ENCODE measurements around the gene SELENOH.

SELENOH gene

GRCh38 chr11:57746920-57747319, 5.6 kb downstream of the SELENOH start:
- DNase-seq (ENCODE audit: low read depth in 2 of 2), result no peak

DNA sequence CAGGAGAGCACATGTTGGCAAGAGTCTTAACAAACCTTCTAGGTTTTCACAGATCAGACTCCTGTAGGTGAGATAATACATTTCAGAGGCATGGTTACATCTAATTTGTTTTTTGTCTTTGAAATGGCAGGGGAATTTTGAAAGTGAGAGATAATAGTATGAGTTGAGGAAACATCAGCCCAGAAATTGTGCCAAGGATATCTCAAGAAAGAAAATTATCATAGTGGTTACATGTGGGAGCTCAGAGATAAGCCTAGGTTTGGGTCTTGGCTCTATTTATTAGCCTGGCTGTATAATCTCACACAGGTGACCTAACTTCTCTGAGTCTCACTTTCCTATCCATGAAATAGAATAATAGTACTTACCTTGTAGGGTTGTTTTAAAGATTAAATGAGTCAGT, 9.9 kb downstream of the SELENOH start:
- no peak for DNase-seq (ENCODE audit: low read depth in 2 of 2)

GRCh38 chr11:57751676-57752253, 10.5 kb downstream of the SELENOH start, which contains the start of gene BTBD18:
BTBD18 (minus strand) TSS chr11:57751819; CDS start chr11:57751188, 631 bp downstream.
- no peak for DNase-seq (ENCODE audit: low read depth in 2 of 2)

DNA sequence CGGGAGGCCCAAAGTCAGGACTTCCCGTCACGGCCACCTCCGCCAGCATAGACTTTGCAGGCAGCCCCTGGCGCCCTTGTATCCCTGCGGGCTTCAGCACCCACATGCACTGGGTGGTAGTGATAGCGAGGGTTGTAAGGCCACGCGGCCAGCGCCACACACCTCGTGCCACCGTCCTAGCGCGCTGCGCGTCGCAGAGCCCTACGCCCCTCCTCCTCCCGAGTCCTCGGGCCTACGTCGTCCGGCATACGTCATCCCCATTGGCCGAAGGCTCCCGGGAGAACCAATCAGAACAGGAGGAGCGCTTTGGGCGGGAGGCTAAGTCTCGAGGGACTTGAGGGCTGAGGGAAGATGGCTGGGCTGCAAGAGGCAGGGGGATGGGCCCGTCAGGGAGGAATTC, 11.7 kb downstream of the SELENOH start:
- no peak for DNase-seq (ENCODE audit: low read depth in 2 of 2)

DNA sequence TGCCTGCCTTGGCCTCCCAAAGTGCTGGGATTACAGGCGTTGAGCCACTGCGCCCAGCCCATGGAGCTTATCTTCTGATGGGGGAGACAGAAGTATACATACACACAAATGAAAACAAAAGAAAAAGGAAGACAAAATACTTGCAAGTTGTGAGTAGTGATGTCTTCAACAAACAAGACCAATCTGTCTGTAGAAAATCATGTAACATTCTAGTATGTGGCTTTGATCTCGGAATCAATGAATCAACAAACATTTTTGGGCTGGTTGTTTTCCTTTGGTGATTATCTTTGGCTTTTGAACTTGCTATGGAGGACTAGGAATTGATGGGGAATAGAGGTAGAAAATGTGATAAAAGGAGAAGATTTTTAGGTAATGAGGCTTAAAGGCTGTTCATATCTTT, 16.9 kb downstream of the SELENOH start:
- DNase-seq (ENCODE audit: low read depth in 2 of 2), result no peak

- no peak for DNase-seq (ENCODE audit: low read depth in 2 of 2)
These were observed 20.3 kb downstream of the SELENOH start, which contains the start of gene CTNND1 for GRCh38 chr11:57761301-57762234. CTNND1 (plus strand) TSS chr11:57761802; CDS start chr11:57791479, 29,677 bp downstream.

DNA sequence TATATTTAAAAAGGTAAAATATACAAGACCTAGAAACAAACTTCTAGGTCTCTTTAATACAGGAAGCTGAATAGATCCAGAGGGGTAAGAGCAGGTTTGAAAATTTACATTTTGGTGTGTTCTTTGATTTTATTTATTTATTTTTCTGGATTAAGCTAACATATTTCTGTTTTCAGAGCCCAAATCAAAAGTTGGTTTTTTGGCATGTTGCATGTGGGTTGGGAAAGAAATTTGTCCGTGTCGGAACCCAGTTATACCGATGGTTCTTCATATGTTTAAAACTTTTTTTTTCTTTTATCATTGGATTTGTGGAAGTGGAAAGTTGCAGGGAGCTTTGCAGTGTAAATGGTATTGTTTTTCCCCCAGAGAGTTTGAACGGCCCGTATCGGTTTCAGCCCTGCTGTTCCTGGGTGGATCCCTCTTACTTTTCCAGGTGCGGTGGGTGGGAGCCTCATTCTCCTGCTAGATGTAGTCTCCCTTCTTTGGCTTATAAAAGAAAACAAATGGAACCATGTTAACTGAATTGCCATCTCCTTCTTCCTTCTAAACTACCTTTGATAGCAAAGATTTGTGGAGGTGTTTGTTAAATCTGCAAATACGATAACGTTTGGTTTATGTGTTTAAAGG, 21.1 kb downstream of the SELENOH start:
- no peak for DNase-seq (ENCODE audit: low read depth in 2 of 2)

- no peak for DNase-seq (ENCODE audit: low read depth in 2 of 2)
These were observed 22.3 kb downstream of the SELENOH start for GRCh38 chr11:57763568-57763967.

- no peak for DNase-seq (ENCODE audit: low read depth in 2 of 2)
These were observed 22.7 kb downstream of the SELENOH start for GRCh38 chr11:57764021-57764420.

DNA sequence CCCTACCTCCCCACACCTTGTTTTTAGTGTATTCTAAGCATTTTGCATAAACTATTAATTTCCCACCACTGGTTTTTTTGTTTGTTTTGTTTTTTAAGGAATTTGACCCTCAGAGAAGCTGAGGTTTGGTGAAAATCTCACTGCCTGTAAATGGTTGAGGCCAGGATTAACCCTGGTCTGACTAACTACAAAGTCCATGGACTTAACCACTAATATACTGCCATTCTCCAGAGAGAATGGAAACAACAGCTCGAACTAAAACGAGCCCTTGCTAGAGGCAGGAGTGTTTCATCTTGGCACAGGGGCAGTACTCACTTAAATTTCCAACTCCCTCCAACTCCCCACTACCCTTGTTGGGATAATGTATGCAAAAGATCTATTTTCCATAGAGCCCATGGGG, 23.3 kb downstream of the SELENOH start:
- DNase-seq (ENCODE audit: low read depth in 2 of 2), result no peak

GRCh38 chr11:57764972-57765371, 23.7 kb downstream of the SELENOH start:
- DNase-seq (ENCODE audit: low read depth in 2 of 2), result no peak

DNA sequence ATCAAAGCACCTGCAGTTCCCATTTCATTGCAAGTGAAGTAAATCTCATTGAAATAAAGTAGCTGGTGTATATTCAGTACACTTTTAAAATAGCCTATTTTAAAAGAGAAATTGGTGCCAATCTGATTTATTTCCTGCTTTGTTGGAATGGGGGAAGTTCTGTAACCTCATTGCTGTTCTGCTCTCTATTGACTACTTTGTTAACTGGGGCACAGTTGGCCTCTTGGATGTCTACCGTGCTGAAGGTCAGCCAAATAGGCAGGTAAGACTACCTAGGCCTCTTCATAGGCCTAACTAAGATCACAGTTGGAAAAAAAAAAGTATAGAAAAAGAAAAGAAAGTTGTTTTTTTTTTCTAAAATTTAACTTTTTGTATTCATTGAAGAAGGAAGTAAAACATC, 29.5 kb downstream of the SELENOH start:
- DNase-seq (ENCODE audit: low read depth in 2 of 2), result no peak

- DNase-seq (ENCODE audit: low read depth in 2 of 2), result no peak
These were observed 30.1 kb downstream of the SELENOH start for GRCh38 chr11:57771365-57771764.

- DNase-seq (ENCODE audit: low read depth in 2 of 2), result no peak
These were observed 31.3 kb downstream of the SELENOH start for GRCh38 chr11:57772562-57772961.

GRCh38 chr11:57773026-57773598, 31.8 kb downstream of the SELENOH start:
- no peak for DNase-seq (ENCODE audit: low read depth in 2 of 2)

DNA sequence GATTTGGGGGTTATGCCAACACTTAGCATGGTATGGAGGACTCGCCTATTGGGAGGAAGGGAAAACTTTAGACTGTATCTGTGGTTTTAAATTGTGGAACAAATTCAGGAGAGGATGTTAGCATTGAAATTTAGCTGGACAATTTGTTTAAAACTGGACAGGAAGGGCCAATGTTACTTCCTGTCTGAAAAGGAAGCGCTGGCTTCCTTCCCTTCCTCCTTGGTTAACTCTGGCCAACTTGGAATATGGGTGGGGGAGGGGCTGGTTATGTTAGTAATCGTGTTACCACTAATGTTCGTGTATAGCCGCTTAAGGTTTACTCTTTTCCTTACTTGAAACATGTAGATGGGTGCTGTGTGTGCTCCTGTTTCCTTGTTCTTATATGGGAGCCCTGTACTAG, 34.2 kb downstream of the SELENOH start:
- DNase-seq (ENCODE audit: low read depth in 2 of 2), result no peak

- no peak for DNase-seq (ENCODE audit: low read depth in 2 of 2)
These were observed 34.8 kb downstream of the SELENOH start for GRCh38 chr11:57776031-57776521.

GRCh38 chr11:57776577-57777210, 35.4 kb downstream of the SELENOH start:
- DNase-seq (ENCODE audit: low read depth in 2 of 2), result no peak

DNA sequence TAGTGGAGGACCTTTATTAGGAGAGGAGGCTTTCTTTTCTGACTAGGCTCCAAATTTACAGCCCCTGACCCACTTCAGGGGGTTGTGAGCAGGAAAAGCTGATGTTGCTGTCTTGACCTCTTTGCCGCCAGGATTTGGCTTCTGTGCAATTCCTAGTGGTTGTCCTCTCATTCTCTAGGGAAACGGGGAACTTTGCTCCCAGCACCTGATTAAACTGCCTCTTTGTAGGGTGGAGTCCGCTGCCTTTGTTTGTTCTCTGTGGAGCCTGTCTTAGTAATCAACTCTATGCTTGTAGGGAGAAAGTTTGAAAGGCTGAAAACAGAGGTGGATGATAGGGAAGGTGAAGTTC, 36.7 kb downstream of the SELENOH start:
- DNase-seq (ENCODE audit: low read depth in 2 of 2), result no peak

- no peak for DNase-seq (ENCODE audit: low read depth in 2 of 2)
These were observed 37.2 kb downstream of the SELENOH start for GRCh38 chr11:57778318-57779037.

DNA sequence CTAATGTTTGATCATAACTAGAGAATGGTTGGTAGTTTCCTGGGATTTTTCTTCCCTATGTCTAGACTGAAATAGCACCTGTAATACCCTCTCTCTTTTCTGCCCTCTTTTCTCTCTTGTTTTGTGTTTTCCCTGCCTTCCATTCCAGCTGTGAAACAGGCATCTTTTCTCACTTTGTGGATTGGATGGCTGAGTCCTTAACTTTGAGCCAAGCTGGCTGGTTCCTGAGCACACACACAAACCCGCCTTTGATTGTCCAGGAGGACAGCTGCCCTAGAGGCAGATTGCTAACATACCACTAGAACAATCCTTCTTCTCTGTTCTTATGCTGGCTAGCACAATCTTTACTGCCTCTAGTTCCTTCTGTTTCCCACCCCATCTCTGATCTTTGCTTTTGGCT, 38.0 kb downstream of the SELENOH start:
- no peak for DNase-seq (ENCODE audit: low read depth in 2 of 2)
